ENCODE data around the gene GPR146. TPM values are rescaled to one million over a fixed set of nuclear protein-coding genes. Genes with fewer than 3 reads are reported as not detected.

Gene GPR146
- total RNA-seq, 2 experiments from 2014 or later: 5.6 to 8.5 TPM

GRCh38 chr7:1045069-1046063 lies 1.0 kb downstream of the GPR146 start:
- intact Hi-C loops (cut with micrococcal nuclease): loop anchor here (10.0 kb wide), 1 partner anchor 51 kb away; no protein-coding TSS in a partner anchor
- ATAC-seq (no peak), DNase-seq (no peak)
- ChIA-PET CTCF (interaction anchor here (0.6 to 3.2 kb wide), 16 partner anchors 11 to 246 kb away, joined by 3 to 28 read pairs (median 3); no protein-coding TSS in a partner anchor), POLR2A (interaction anchor here (0.5 to 2.0 kb wide), 7 partner anchors 9 to 116 kb away, joined by 3 to 7 read pairs (median 3); partner anchors contain the start of gene COX19)
- TF ChIP-seq, protein P1, sequence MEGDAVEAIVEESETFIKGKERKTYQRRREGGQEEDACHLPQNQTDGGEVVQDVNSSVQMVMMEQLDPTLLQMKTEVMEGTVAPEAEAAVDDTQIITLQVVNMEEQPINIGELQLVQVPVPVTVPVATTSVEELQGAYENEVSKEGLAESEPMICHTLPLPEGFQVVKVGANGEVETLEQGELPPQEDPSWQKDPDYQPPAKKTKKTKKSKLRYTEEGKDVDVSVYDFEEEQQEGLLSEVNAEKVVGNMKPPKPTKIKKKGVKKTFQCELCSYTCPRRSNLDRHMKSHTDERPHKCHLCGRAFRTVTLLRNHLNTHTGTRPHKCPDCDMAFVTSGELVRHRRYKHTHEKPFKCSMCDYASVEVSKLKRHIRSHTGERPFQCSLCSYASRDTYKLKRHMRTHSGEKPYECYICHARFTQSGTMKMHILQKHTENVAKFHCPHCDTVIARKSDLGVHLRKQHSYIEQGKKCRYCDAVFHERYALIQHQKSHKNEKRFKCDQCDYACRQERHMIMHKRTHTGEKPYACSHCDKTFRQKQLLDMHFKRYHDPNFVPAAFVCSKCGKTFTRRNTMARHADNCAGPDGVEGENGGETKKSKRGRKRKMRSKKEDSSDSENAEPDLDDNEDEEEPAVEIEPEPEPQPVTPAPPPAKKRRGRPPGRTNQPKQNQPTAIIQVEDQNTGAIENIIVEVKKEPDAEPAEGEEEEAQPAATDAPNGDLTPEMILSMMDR (IDR thresholded peaks at IDR 0.05): no peak
- Mint-ChIP-seq H3K4me1 (ENCODE audit: low read depth) (peaks cover 65% of the 10 kb centered on the region), H3K27me3 (no peaks in the 10 kb centered on the region), H3K9me3 (no peaks in the 10 kb centered on the region), H3K4me3 (peak overlapping the region; percentile 79), H3K36me3 (ENCODE audit: low read depth) (no peaks in the 10 kb centered on the region), H3K27ac (peak overlapping the region; percentile 26)

DNA sequence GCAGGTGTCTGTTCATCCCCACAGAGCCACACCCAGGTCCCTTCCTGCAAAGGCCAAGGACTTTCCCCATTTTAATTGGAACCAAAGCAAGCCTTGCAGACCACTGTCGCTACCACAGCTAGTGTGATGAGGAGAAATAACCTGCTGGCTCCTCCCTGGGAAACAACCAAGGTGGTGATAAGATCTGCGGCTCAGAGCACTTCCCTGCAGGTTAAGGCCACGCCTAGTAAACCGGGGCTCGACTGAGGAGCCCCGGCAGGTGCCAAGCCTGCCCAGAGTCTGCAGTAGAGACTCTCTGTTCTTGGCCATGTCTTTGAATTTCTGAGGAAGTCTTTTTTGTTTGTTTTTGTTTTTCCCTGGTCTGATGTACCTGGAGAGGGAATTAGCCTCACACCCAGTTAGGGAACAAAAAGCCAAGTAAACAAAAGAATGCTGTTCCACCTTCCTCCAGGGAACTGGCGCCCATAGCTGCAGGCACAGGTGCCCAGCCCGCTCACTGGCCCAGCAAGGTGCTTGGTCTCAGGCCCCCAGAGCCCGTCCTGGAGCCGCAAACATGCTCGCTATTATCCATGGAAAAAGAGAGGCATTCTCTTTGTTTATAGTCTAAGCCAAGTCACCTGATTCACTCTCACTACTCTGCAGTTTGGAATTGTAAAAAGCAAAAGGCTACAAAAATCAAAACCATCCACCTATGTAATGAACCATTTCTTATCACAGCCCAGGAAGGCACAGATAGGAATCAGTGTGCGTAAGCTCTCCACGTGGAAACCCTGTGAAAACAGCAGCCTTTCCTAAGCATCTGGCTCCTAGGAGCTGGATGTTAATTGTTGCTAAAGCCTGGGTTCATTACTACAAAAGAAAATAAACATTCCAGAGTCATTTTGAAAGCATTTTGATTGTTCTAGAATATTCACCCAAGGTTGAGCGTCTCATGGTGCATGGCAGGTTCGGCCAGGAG lies 2.7 kb downstream of the GPR146 start:
- H3K9me3 Mint-ChIP-seq: no peaks in the 10 kb centered on the region
- ATAC-seq (no peak), DNase-seq (no peak)
- H3K27ac Mint-ChIP-seq: no peak overlapping the region
- H3K4me3 Mint-ChIP-seq: no peak overlapping the region
- intact Hi-C loops (cut with micrococcal nuclease): loop anchor here (10.0 kb wide), 1 partner anchor 52 kb away; no protein-coding TSS in a partner anchor
- peaks cover 64% of the 10 kb centered on the region for H3K4me1 Mint-ChIP-seq (ENCODE audit: low read depth)
- CTCF ChIA-PET: interaction anchor here (1.8 to 2.8 kb wide), 2 partner anchors 19 to 54 kb away, joined by 7 to 11 read pairs; no protein-coding TSS in a partner anchor
- no peaks in the 10 kb centered on the region for H3K36me3 Mint-ChIP-seq (ENCODE audit: low read depth)
- TF ChIP-seq, protein P1 (IDR thresholded peaks at IDR 0.05): no peak
- H3K27me3 Mint-ChIP-seq: no peaks in the 10 kb centered on the region
- POLR2A ChIA-PET: interaction anchor here (1.2 kb wide), 1 partner anchor 9 kb away, joined by 4 read pairs; no protein-coding TSS in a partner anchor

GRCh38 chr7:1049006-1049741 lies 4.8 kb downstream of the GPR146 start:
- CTCF ChIA-PET: interaction anchor here (2.8 kb wide), 1 partner anchor 17 kb away, joined by 11 read pairs; no protein-coding TSS in a partner anchor
- intact Hi-C loops (cut with micrococcal nuclease): loop anchor here (10.0 kb wide), 1 partner anchor 54 kb away; no protein-coding TSS in a partner anchor
- H3K9me3 Mint-ChIP-seq: no peaks in the 10 kb centered on the region
- POLR2A ChIA-PET: no interaction called here
- H3K4me1 Mint-ChIP-seq (ENCODE audit: low read depth): peaks cover 48% of the 10 kb centered on the region
- H3K27me3 Mint-ChIP-seq: no peaks in the 10 kb centered on the region
- H3K4me3 Mint-ChIP-seq: peak overlapping the region; percentile 30
- no peaks in the 10 kb centered on the region for H3K36me3 Mint-ChIP-seq (ENCODE audit: low read depth)
- peak overlapping the region; percentile 20 for H3K27ac Mint-ChIP-seq
- DNase-seq (peak; percentile 68), ATAC-seq (peak; percentile 48)
- TF ChIP-seq, protein P1 (IDR thresholded peaks at IDR 0.05): no peak

GRCh38 chr7:1049801-1050200 lies 5.5 kb downstream of the GPR146 start:
- H3K4me1 Mint-ChIP-seq (ENCODE audit: low read depth): peaks cover 50% of the 10 kb centered on the region
- H3K27ac Mint-ChIP-seq: no peak overlapping the region
- intact Hi-C loops (cut with micrococcal nuclease): loop anchor here (10.0 kb wide), 1 partner anchor 55 kb away; no protein-coding TSS in a partner anchor
- no peak for DNase-seq
- ChIA-PET POLR2A (no interaction called here), CTCF (interaction anchor here (2.8 kb wide), 1 partner anchor 16 kb away, joined by 11 read pairs; no protein-coding TSS in a partner anchor)
- H3K36me3 Mint-ChIP-seq (ENCODE audit: low read depth): no peaks in the 10 kb centered on the region
- no peak overlapping the region for H3K4me3 Mint-ChIP-seq
- no peaks in the 10 kb centered on the region for H3K9me3 Mint-ChIP-seq
- H3K27me3 Mint-ChIP-seq: no peaks in the 10 kb centered on the region
- TF ChIP-seq, protein P1 (IDR thresholded peaks at IDR 0.05): no peak
- no peak for ATAC-seq

Data from activated CD8-positive, alpha-beta T cell treated with anti-CD3 and anti-CD28 coated beads for 36 hours (primary cell).